ENCODE results near the gene TADA1. TPM values are rescaled to one million over a fixed set of nuclear protein-coding genes. Genes with fewer than 3 reads are reported as not detected.
"Not testable (repeated sequence)": the region's sequence is repeated elsewhere in the genome, so short reads cannot be mapped to it uniquely, and the experiment has no call there.

Gene TADA1
- total RNA-seq, 1 donor from 2014 or later, result 14.2 TPM

GRCh38 chr1:166899769-166900168 is 23.7 kb upstream of the TADA1 start:
- no peak for ATAC-seq

GRCh38 chr1:166895766-166896165 is 19.7 kb upstream of the TADA1 start:
- no peak for DNase-seq (ENCODE audit: low spot score)
- no peak for ATAC-seq

More at GRCh38 chr1:166899769-166900168, 23.7 kb upstream of the TADA1 start:
- DNase-seq (ENCODE audit: low spot score), result no peak

GRCh38 chr1:166889776-166890175 is 13.7 kb upstream of the TADA1 start:
- ATAC-seq, result no peak
- DNase-seq (ENCODE audit: low spot score), result no peak

GRCh38 chr1:166888373-166889111 is 12.5 kb upstream of the TADA1 start:
- no peak for ATAC-seq
- no peak for DNase-seq (ENCODE audit: low spot score)

- DNase-seq (ENCODE audit: low spot score) (no peak), ATAC-seq (no peak)
Measured at GRCh38 chr1:166884971-166885370, 8.9 kb upstream of the TADA1 start.

GRCh38 chr1:166884040-166884642 is 8.1 kb upstream of the TADA1 start:
- ATAC-seq, result peak; percentile 83

GRCh38 chr1:166882893-166883292 is 6.8 kb upstream of the TADA1 start:
- DNase-seq (ENCODE audit: low spot score) (no peak), ATAC-seq (no peak)

More at GRCh38 chr1:166884040-166884642, 8.1 kb upstream of the TADA1 start:
- peak; percentile 48 for DNase-seq (ENCODE audit: low spot score)

GRCh38 chr1:166878173-166878917 is 2.3 kb upstream of the TADA1 start:
- not testable (repeated sequence) for DNase-seq (ENCODE audit: low spot score)

GRCh38 chr1:166876540-166876838 is 425 bp upstream of the TADA1 start:
- ATAC-seq, result no peak
- DNase-seq (ENCODE audit: low spot score), result no peak

More at GRCh38 chr1:166878173-166878917, 2.3 kb upstream of the TADA1 start:
- not testable (repeated sequence) for ATAC-seq

GRCh38 chr1:166875302-166875733 is 746 bp downstream of the TADA1 start:
- no peak for ATAC-seq
- no peak for DNase-seq (ENCODE audit: low spot score)

- peak; percentile 79 for DNase-seq (ENCODE audit: low spot score)
- ATAC-seq, result peak; percentile 53
Measured at GRCh38 chr1:166874464-166874863, 1.6 kb downstream of the TADA1 start.

- DNase-seq (ENCODE audit: low spot score), result peak; percentile 65
- peak; percentile 71 for ATAC-seq
Measured at GRCh38 chr1:166870584-166870983, 5.5 kb downstream of the TADA1 start.

GRCh38 chr1:166869318-166870099 is 6.6 kb downstream of the TADA1 start:
- DNase-seq (ENCODE audit: low spot score) (no peak), ATAC-seq (peak; percentile 29)

GRCh38 chr1:166868639-166869038 is 7.4 kb downstream of the TADA1 start:
- DNase-seq (ENCODE audit: low spot score) (no peak), ATAC-seq (no peak)

GRCh38 chr1:166865926-166866325 is 10.1 kb downstream of the TADA1 start:
- DNase-seq (ENCODE audit: low spot score) (no peak), ATAC-seq (no peak)

- DNase-seq (ENCODE audit: low spot score), result no peak
- no peak for ATAC-seq
Measured at GRCh38 chr1:166859597-166859996, 16.5 kb downstream of the TADA1 start.

- DNase-seq (ENCODE audit: low spot score) (no peak), ATAC-seq (no peak)
Measured at GRCh38 chr1:166858726-166859419, 17.2 kb downstream of the TADA1 start.

- ATAC-seq (no peak), DNase-seq (ENCODE audit: low spot score) (no peak)
Measured at GRCh38 chr1:166857995-166858394, 18.1 kb downstream of the TADA1 start.

- DNase-seq (ENCODE audit: low spot score) (no peak), ATAC-seq (no peak)
Measured at GRCh38 chr1:166855558-166855957, 20.5 kb downstream of the TADA1 start.

GRCh38 chr1:166852918-166853317 is 23.1 kb downstream of the TADA1 start:
- no peak for ATAC-seq
- no peak for DNase-seq (ENCODE audit: low spot score)
